Peyer's patch (tissue), 4 donors: ENCODE data around the gene MAGI3.

Source experiments
- CTCF ChIP-seq, 6 experiments: fragments of 450-650 bp in 4 of 6; fragments of 200-600 bp in 2 of 6; sonication (generic) in 1 of 6; IDR thresholded peaks; one replicate each; pipeline ENCODE4 v1.5.1; 2017 to 2019; ENCODE audit warnings: antibody characterized with exemption in 6 of 6, mild to moderate bottlenecking in 3 of 6, moderate library complexity in 1 of 6
- POLR2A ChIP-seq, 2 donors: fragments of 450-650 bp; IDR thresholded peaks; one replicate each; pipeline ENCODE4 v1.5.1; 2017; ENCODE audit warnings: antibody characterized with exemption in 2 of 2, mild to moderate bottlenecking in 2 of 2, moderate library complexity in 2 of 2

GRCh38 chr1:113681596-113682337 lies 291.5 kb downstream of the MAGI3 start:
- no peak for TF ChIP-seq CTCF (IDR thresholded peaks at IDR 0.05)
- TF ChIP-seq POLR2A (IDR thresholded peaks at IDR 0.05), result no peak
